HG02588 (cell line): ENCODE data around the gene PSMD5.

ENCODE experiments used
- ATAC-seq: cut with Tn5 transposase; IDR thresholded peaks from one replicate; pipeline ENCODE4 v1.9.1; 2021; ENCODE audit warnings: mild to moderate bottlenecking, moderate library complexity; ENCODE audit not compliant: unreplicated experiment

PSMD5 gene

GRCh38 chr9:120875195-120875565 is 32.5 kb upstream of the PSMD5 start:
- ATAC-seq: no peak

GRCh38 chr9:120874226-120875194 is 31.8 kb upstream of the PSMD5 start:
- no peak for ATAC-seq

- ATAC-seq: no peak
Measured at GRCh38 chr9:120873512-120873911, 30.8 kb upstream of the PSMD5 start.

DNA sequence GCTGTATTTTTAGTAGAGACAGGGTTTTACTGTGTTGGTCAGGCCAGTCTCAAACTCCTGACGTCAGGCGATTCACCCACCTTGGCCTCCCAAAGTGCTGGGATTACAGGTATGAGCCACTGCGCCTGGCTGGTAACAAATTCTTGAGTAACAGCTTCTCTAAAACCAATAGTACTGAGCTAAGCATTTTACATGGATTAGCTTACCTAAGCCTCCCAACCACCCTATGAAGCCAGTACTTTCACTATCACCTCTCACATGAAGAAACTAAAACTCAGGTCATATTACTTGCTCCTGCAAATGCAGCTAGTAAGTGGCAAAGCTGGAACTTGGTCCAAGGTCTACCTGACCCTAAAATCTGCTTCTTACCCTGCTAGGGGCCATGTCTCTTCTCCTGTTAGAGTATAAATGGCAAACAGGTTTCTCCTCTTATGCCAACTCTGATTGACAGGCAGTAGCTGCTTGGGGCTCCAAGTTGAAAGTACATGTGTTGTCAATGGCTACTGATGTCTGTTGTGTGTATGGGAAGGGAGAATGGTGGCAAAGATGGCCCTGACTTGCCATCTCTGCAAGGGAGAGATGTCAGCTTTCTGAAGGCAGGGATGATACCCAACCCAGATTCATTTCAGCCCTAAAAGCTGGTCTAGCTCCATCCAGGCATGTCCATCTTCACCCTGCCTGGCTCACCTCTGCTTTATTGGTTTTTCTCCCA is 30.2 kb upstream of the PSMD5 start:
- ATAC-seq: no peak

GRCh38 chr9:120870206-120870605 is 27.5 kb upstream of the PSMD5 start:
- no peak for ATAC-seq

DNA sequence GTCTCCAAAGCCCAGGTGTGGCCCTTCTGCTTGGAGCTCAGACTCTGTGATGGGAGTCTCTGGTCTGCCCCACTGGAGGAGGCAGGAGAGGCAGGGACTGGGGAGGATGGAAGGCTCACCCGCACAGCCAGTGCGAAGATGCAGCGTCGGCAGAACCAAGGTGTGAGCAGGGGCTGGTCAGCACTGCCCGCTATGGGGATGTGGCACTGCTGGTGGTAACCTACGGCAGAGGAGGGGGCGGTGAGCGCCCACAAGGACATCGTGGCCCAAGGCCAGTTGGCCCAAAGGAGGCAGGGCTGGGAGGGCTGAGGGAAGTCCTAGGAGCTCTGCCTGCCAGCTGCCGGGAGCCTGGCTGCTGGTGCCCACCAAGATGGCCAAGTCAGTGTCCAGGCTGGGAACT is 27.0 kb upstream of the PSMD5 start:
- no peak for ATAC-seq

DNA sequence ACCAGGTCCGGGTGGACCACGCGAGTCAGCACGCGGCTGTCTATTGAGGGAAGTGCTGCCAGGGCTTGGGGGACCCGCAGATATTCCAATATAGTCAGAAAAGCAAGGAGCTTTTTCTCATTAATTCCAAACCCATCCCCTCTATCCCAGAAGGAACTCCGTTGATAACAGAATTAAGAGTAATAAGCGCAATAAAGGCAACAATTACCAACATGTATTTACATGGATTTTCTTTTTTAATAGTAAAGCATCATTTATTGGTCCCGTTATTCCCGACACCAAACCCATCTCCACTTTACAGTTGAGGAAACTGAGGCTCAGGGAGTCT is 26.6 kb upstream of the PSMD5 start:
- ATAC-seq: no peak

GRCh38 chr9:120868676-120869359 is 26.1 kb upstream of the PSMD5 start:
- ATAC-seq: peak; percentile 88

DNA sequence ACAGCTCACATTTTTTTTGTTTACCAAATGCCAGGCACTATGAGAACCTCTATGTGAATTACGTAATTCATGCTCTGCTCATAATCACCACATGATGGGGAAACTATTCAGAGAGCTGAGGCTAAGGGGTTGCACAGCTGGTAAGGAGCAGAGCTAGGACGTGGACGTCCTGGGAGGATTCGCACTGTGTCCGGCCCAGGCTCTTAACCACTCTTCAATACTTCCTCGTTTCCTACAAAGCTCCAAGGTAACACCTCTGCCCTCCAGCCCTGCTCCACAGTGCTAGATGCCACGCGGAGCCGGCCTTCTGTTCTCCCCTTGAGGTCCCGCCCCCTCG is 25.6 kb upstream of the PSMD5 start:
- ATAC-seq: no peak

DNA sequence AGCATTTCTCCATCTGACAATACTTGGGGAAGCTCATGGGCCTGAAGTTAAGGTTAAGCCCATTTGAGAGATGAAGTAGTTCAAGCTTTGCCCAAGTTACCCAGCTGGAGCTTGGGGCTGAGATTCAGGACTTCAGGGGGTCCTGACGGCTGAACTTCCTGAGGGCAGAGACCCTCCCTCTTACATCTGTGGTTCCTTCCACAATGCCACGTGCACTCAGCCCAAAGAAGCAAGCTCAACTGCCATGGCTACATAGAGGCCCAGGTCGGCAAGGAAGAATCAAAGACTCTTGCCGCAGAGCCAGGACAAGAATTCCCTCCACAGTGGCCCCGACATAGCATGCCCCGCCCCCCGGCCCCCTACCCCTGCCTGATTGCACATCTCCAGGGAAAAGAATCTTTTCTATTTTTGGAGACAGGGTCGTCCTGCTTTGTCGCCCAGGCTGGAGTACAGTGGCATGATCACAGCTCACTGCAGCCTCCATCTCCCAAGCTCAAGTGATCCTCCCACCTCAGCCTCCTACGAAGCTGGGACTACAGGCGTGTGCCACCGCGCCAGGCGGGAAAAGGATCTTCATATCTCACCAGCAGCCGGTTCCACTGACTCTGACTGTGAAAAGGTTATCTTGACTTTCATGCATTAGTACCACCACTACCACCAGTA is 25.1 kb upstream of the PSMD5 start:
- no peak for ATAC-seq

- ATAC-seq: no peak
Measured at GRCh38 chr9:120866651-120867050, 23.9 kb upstream of the PSMD5 start.

DNA sequence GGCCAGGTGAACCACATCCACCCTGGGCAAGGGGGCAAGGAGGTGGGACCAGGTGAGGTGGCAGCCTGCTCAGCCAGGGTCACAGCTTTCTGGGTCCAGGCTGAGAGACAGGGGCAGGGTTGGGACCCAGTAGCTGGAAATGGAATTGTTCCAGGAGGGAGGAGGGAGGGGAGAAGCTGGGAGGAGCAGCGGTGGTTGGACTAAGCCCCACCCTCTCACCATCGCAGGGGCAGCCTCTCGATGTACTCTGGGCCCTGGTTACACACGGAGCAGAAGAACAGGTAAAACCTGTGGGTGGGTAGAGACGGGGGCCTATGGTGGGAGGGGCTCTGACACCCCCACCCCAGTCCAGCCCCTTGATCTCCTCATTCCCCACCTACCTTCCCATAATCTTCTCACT is 23.1 kb upstream of the PSMD5 start:
- ATAC-seq: no peak

DNA sequence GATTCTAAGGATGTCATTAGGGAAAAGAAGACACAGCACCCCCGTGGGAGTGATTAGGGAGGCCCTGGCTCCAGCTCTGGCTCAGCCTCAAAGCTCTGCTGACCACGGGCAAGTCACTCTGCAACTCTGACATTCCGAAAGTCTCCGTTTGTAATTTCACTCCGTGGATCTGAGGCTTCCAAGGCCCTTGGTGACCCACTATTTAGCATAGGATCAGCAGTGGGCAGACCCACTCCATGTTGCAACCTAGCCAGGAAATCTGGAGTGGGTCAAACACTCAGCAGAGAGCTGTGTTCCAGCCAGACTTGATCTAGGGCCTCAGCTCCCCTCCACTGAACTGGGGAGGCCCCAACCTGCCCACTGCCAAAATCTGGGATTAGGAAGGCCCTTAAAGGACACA is 22.5 kb upstream of the PSMD5 start:
- no peak for ATAC-seq

- ATAC-seq: no peak
Measured at GRCh38 chr9:120864719-120865118, 22.0 kb upstream of the PSMD5 start.

DNA sequence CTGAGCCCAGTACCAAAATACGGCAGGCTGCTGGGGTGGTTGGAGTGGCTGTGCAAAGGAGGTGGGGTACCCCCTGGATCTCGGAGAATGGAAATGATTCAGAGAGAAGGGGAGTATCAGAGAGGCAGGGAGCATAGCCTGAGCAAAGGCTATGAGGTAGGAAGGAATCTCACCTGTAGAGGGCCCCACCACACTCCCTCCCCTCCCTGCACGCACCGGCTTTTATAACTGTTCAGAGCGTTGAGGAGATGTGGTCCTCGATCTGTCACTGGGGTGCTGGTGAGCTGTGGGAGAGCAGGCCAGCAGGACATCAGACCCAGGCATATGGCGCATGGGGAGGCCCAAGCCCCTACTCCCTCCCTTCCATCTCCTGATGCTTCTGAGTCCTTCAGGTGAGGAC is 21.1 kb upstream of the PSMD5 start:
- no peak for ATAC-seq

- no peak for ATAC-seq
Measured at GRCh38 chr9:120862452-120862851, 19.7 kb upstream of the PSMD5 start.

GRCh38 chr9:120861935-120862334 is 19.2 kb upstream of the PSMD5 start:
- ATAC-seq: no peak

DNA sequence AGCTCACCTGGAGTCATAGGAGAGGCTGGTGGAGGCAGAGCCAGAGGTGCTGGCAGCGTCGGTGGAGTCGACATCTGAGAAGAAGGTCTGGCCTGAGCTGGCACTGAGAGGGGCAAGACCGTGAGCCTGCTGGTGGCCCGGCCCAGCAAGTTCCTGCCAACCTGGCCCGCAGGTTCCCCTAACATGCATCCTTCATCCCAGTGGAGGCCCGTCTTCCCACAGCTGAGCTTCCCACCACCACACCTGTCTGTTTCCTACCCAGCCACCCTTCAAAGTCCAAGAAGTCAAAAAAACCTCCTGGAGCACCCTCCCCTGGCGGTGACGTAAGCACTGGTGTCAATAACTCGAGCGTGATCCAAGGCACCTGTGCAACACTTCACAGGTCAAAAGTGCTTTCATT is 17.4 kb upstream of the PSMD5 start:
- ATAC-seq: no peak

GRCh38 chr9:120859361-120859760 is 16.6 kb upstream of the PSMD5 start:
- no peak for ATAC-seq

DNA sequence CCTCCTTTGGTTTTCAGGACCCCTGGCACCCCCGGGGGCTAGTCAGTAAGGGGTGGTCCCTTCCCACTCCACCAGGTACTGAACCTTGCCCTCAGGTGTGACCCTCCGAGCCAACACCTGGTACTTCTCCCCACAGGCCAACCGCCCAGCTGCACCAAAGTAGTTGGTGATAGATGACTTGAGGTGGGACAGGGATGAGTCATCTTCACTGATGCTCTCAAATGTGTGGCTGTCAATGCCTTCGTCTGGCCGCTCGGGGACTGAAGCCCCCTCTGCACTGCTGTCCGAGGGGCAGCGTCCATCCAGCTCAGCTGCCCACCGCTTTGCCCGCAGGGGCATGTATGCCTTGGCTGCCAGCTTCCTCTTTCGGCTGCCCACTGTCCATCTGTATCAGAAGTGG is 15.2 kb upstream of the PSMD5 start:
- ATAC-seq: no peak

- no peak for ATAC-seq
Measured at GRCh38 chr9:120857481-120857880, 14.8 kb upstream of the PSMD5 start.
